Measurements from ENCODE around the gene CDH4. TPM values are rescaled to one million over a fixed set of nuclear protein-coding genes. Genes with fewer than 3 reads are reported as not detected.

Gene CDH4
- total RNA-seq, 1 donor from 2014 or later: 0.05 TPM

GRCh38 chr20:61582196-61582923 is 330.3 kb downstream of the CDH4 start:
- intact Hi-C loops (cut with DNase I): no loop called here
- DNase-seq (no peak), ATAC-seq (ENCODE audit: poor library complexity) (no peak)

DNA sequence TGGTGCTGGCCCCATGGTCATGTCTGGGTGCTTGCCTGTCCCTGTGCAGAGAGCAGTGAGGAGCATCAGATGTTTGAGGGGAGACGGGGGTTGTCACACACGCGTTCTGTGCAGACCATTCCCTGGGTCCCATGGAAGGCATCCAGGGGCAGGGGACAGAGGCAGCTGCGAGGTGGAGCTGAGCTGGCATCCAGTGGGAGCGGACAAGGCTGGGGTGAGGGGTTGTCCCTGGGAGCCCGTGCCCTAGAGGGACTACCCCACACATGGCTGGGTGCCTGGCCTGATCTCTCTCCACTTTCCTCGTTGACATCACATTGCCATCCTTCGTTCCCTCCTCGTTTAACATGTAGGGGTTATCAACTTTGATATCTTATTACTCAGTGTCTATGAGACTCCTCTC is 331.3 kb downstream of the CDH4 start:
- DNase-seq (no peak), ATAC-seq (ENCODE audit: poor library complexity) (no peak)

GRCh38 chr20:61584851-61585250 is 332.8 kb downstream of the CDH4 start:
- intact Hi-C loops (cut with DNase I): no loop called here
- ATAC-seq (ENCODE audit: poor library complexity): peak; percentile 97

More for the DNA sequence above, 331.3 kb downstream of the CDH4 start:
- intact Hi-C loops (cut with DNase I): no loop called here

GRCh38 chr20:61585764-61586163 is 333.7 kb downstream of the CDH4 start:
- ATAC-seq (ENCODE audit: poor library complexity): no peak
- intact Hi-C loops (cut with DNase I): no loop called here
- DNase-seq: no peak

More at GRCh38 chr20:61584851-61585250, 332.8 kb downstream of the CDH4 start:
- DNase-seq: peak; percentile 76

GRCh38 chr20:61587036-61587435 is 335.0 kb downstream of the CDH4 start:
- DNase-seq (no peak), ATAC-seq (ENCODE audit: poor library complexity) (no peak)
- intact Hi-C loops (cut with DNase I): no loop called here

GRCh38 chr20:61587681-61588289 is 335.7 kb downstream of the CDH4 start:
- DNase-seq (no peak), ATAC-seq (ENCODE audit: poor library complexity) (no peak)
- intact Hi-C loops (cut with DNase I): no loop called here

DNA sequence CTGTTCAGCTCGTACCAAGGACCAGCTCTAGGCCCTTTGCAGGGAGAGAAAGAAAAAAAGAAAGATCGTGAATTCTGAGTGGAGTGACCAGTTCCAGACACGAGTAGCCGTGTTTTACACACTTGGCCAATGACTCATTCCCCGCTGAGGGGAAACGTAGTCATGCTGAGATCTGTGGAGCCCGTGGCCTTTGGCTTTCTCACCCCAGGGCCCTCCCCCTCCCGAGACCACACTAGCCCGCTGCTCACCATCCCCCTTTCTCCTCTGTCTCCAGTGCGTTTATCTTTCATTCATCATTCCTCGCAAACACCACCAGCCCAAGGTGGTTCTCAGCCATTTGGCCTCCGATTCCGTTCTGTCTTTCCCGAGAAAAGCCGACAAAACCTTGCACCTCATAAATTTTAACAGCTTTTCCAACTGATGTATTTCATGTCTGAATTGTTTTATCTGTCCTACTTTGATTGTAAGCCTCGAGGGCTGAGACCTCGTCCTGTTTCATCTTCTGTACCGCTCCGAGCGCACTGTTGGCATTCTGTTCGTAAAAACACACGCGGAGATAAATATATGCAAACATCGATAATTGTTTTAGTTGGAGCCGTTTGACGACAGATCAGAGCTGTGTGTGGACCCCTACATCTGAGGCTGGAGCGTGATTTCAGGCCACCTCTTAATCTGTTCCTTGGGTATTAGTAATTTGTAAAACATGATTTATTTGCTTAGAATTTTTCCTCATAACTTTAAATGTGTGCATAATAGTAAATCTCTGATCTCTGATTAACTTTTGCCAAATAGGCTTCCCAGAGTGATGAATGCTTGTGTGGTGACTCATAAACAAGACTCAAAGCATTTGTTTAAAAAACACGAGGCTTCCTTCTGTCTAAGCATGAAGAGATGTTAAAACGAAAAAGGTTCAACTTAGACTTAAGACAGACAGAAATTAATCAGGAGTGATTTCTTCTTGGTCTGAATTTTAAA is 336.6 kb downstream of the CDH4 start:
- intact Hi-C loops (cut with DNase I): no loop called here
- ATAC-seq (ENCODE audit: poor library complexity) (no peak), DNase-seq (no peak)

- intact Hi-C loops (cut with DNase I): no loop called here
- DNase-seq (no peak), ATAC-seq (ENCODE audit: poor library complexity) (no peak)
Measured at GRCh38 chr20:61590236-61590635, 338.2 kb downstream of the CDH4 start.

DNA sequence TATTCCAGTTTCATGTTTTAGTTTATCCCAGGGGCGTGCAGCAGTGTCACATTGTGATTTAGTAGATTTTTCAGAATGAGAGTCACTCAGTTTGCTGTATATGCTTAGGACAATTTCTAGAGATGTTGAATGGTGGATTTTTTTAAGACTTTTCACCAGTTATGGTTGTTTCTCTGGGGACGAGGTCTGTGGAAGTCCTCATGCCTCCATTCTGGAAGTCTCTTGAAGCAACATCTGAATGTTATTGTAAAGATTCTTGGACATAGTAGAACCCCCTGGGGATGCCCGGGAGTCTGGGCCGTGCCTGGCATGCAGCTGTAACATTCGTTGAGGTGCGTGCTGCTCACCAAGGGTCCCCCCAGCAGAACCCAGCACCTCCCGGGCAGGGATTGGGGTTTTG is 341.5 kb downstream of the CDH4 start:
- ATAC-seq (ENCODE audit: poor library complexity) (no peak), DNase-seq (no peak)
- intact Hi-C loops (cut with DNase I): no loop called here

DNA sequence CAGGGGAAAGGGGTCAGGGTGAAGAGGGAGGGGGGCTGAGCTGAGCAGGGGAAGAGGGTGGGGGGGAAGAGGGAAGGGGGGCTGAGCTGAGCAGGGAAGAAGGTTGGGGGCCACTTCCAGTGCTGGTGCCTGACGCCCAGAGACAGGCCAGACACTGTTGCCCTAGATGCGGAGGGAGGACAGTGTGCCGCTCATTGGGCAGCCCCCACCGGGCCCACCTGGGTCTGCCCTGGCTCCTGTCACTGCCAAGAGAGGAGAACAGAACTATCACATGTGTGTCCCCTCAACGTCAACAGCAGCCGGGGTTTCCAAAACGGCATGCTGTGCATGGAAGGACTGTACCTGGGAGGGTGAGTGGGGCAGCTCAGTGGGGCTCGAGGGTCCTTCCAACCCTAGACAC is 342.1 kb downstream of the CDH4 start:
- DNase-seq (no peak), ATAC-seq (ENCODE audit: poor library complexity) (no peak)
- intact Hi-C loops (cut with DNase I): no loop called here

DNA sequence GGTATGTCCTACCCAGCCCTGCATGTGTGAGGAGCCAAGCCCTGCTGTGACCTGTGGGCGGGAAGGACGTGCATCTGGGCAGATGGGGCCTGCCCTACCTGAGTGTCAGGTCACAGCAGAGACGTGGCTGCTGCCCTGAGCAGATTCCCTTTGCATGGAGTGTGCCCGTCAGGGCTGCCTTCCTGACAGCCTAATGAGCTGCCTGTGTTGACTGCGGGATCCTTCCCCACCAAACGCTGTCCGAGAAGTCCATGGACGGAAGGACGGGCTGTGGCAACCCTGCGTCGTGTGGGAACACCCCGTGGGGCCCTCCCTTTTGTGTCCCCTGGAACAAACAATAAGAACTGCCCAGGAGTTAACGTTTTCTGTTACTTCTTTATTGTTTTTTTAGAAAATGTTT is 343.2 kb downstream of the CDH4 start:
- ATAC-seq (ENCODE audit: poor library complexity): no peak
- no peak for DNase-seq
- intact Hi-C loops (cut with DNase I): no loop called here

- no peak for DNase-seq
- ATAC-seq (ENCODE audit: poor library complexity): no peak
- intact Hi-C loops (cut with DNase I): no loop called here
Measured at GRCh38 chr20:61596687-61597330, 344.7 kb downstream of the CDH4 start.

GRCh38 chr20:61597996-61598395 is 345.9 kb downstream of the CDH4 start:
- DNase-seq: no peak
- intact Hi-C loops (cut with DNase I): no loop called here
- ATAC-seq (ENCODE audit: poor library complexity): no peak

DNA sequence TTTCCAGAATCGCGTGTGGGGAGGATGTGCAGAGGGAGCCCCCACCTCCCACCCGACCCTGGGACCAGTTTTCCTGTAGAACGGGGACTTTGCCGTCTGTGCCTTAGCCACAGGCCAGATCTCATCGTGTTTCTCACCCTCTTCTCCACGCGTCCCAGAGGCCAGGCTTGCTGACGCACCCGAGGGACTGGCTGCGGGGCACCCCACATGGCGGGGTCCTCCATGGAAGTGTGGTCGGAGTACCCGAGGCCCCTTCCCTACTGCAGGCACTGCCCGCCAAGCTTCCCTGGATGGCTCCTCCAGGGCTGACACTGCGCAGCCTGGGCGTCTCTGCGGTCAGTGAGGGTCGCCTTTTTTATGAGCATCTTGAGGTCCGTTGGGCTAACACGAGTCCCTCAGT is 346.5 kb downstream of the CDH4 start:
- ATAC-seq (ENCODE audit: poor library complexity) (no peak), DNase-seq (no peak)
- intact Hi-C loops (cut with DNase I): no loop called here

- DNase-seq (no peak), ATAC-seq (ENCODE audit: poor library complexity) (no peak)
- intact Hi-C loops (cut with DNase I): no loop called here
Measured at GRCh38 chr20:61599061-61599531, 347.0 kb downstream of the CDH4 start.

GRCh38 chr20:61599541-61599992 is 347.5 kb downstream of the CDH4 start:
- intact Hi-C loops (cut with DNase I): no loop called here
- ATAC-seq (ENCODE audit: poor library complexity): no peak
- DNase-seq: no peak

- no peak for DNase-seq
- ATAC-seq (ENCODE audit: poor library complexity): no peak
- intact Hi-C loops (cut with DNase I): no loop called here
Measured at GRCh38 chr20:61600016-61600415, 348.0 kb downstream of the CDH4 start.

- intact Hi-C loops (cut with DNase I): no loop called here
- DNase-seq (no peak), ATAC-seq (ENCODE audit: poor library complexity) (no peak)
Measured at GRCh38 chr20:61601361-61601760, 349.3 kb downstream of the CDH4 start.

- intact Hi-C loops (cut with DNase I): no loop called here
- no peak for DNase-seq
- no peak for ATAC-seq (ENCODE audit: poor library complexity)
Measured at GRCh38 chr20:61601853-61602252, 349.8 kb downstream of the CDH4 start.
